Measurements from ENCODE around the gene ZBTB16.

ZBTB16 gene

DNA sequence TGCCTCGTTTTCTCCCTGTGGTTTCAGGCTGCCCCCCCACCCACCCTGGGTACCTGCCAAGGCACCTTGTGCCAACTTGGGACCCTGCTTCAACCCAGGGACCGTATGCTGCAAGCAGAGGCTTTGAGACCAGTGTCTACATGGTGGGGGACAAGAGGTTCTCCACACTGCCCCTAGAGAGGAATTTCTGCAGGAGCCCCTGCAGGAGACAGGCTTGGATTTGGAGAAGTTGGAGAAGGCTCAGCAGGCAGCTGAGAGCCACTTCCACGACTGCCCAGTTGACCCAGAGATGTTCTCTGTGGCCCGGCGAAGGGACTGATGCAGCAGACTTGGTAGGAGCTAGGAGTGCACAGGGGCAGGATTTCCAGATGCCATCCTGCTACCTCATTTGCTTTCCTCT lies 216.6 kb downstream of the ZBTB16 start:
- DNase-seq = no peak
- H3K27me3 Mint-ChIP-seq = peaks cover 66 to 75% of the 10 kb centered on the region in 2 donors
- H3K27ac Mint-ChIP-seq = no peak overlapping the region
- ATAC-seq (replicated peaks) = no peak
- no peaks in the 10 kb centered on the region for H3K36me3 Mint-ChIP-seq (ENCODE audit: insufficient read depth)
- H3K4me1 Mint-ChIP-seq (ENCODE audit: low read depth in 2 of 2) = no peaks in the 10 kb centered on the region
- no peak overlapping the region for H3K4me3 Mint-ChIP-seq
- H3K9me3 Mint-ChIP-seq = no peaks in the 10 kb centered on the region

DNA sequence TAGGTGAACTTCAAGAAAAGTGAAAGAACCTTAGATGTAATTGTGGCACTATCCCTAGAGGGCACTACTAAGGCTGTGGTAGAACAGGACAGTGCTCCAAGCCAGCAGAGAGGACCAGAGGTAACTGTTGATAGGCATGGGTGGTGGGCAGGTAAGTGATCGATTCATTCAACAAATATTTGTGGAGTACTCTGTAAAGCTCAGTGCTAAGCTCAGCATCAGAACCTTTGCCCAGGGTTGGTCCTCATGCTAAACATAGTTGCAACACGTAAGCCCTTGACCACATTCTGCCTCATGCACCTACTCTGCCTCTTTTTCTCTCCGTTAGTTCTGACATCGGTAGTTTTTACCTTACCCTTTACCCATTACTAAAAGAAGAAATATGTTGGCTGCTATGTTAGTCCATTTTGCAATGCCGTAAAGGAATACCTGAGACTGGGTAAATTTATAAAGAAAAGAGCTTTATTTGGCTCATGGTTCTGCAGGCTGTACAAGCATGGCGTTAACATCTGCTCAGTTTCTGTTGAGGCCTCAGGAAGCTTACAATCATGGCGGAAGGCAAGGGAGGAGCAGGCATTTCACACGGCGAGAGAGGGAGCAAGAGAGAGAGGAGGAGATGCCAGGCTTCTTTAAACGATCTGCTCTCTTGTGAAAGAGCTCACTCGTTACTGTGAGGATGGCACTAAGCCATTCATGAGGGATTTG lies 218.3 kb downstream of the ZBTB16 start:
- Mint-ChIP-seq H3K4me1 (ENCODE audit: low read depth in 2 of 2) (no peaks in the 10 kb centered on the region), H3K9me3 (no peaks in the 10 kb centered on the region), H3K36me3 (ENCODE audit: insufficient read depth) (no peaks in the 10 kb centered on the region), H3K4me3 (no peak overlapping the region), H3K27me3 (peaks cover 59 to 63% of the 10 kb centered on the region in 2 donors), H3K27ac (no peak overlapping the region)
- ATAC-seq (replicated peaks) (no peak), DNase-seq (no peak)

DNA sequence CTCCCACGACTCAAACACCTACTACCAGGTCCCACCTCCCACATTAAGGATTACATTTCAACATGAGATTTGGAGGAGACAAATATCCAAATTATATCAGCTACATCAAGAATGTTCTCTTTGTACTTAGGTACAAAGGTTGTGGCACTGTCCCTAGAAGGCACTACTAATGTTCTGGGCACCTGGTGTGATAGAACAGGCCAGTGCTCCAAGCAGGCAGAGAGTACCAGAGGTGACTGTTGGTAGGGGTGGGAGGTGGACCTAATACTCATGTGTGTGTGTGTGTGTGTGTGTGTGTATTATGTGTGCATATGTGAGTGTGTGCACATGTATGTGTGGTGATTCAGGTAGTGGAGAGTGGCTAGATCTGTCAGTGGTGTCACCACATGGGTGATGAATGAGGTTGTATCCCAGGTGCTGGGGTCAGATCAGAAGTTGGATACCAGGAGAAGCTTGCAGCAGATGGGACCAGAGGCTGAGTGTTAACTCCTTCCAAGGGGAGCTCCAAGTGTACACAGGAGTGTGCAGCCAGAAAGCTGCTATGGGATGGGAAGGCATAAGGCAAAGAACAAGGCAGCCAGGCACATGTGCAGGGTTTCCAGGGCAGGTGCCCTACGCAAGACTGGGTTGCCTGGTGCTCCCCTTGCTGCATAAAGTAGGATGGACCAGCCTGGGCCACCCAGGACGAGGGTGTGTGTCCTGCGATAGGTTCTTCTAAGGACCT lies 219.0 kb downstream of the ZBTB16 start:
- DNase-seq (no peak), ATAC-seq (replicated peaks) (no peak)
- Mint-ChIP-seq H3K27ac (no peak overlapping the region), H3K36me3 (ENCODE audit: insufficient read depth) (no peaks in the 10 kb centered on the region), H3K4me1 (ENCODE audit: low read depth in 2 of 2) (no peaks in the 10 kb centered on the region), H3K9me3 (no peaks in the 10 kb centered on the region), H3K27me3 (peaks cover 59 to 61% of the 10 kb centered on the region in 2 donors), H3K4me3 (no peak overlapping the region)

DNA sequence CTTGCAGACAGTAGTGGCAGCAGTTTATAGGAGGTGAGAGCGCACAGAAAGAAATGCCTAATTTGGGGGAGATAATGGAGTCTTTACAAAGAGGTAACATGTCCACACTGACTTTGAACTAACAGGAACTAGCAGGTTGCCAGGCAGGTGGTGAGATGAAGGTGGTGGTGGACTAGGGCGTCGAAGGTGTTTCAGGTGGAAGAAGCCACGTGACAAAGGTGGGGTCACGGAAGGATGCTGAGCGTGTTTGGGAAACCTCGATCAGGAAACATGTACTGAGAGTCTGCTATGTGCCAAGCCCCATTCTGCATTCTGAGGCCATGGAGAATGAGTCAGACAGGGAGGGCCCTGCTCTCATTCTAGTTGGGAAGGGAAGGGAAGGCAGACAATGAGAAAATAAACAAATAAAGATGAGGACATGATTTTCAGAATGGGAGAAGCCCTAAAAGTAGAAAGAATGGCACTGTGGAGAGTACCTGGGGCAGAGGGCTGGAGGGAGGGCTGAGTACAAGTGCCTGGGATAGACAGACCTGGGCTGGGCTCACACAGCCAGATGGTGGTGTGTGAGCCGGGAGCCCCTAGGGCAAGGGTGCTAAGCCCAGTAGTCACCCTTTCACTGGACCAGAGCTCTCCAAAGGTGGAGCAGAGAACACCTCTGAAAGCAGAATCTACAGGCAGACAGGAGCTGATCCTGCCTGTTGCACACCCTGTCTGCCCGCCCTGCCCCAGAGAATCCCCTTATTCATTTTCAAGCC lies 220.5 kb downstream of the ZBTB16 start:
- Mint-ChIP-seq H3K4me1 (ENCODE audit: low read depth in 2 of 2) (no peaks in the 10 kb centered on the region), H3K27me3 (peaks cover 47 to 51% of the 10 kb centered on the region in 2 donors), H3K9me3 (no peaks in the 10 kb centered on the region), H3K27ac (no peak overlapping the region), H3K4me3 (no peak overlapping the region), H3K36me3 (ENCODE audit: insufficient read depth) (no peaks in the 10 kb centered on the region)
- DNase-seq = no peak
- ATAC-seq (replicated peaks) = no peak

DNA sequence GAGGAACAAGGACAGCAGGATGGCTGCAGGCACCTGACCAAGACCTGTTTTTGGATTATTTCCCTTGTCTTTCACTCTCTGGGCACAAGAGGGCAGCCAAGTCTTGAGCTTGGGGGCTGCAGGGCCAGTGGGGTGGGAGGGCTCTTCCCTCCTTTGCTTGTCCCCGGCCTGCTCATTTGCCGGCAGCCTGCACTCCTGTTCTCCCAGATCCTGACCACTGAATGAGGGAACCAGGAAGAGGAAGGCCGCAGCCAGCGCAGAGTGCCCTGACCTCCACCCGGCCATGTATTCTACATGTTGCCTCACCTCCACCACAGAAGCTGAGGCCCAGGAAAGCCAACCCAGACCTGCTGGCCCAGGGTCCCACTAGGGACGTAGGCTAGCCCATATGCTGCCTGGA lies 221.2 kb downstream of the ZBTB16 start:
- Mint-ChIP-seq H3K4me3 (no peak overlapping the region), H3K36me3 (ENCODE audit: insufficient read depth) (no peaks in the 10 kb centered on the region), H3K4me1 (ENCODE audit: low read depth in 2 of 2) (no peaks in the 10 kb centered on the region), H3K27me3 (peaks cover 44 to 46% of the 10 kb centered on the region in 2 donors), H3K27ac (no peak overlapping the region), H3K9me3 (no peaks in the 10 kb centered on the region)
- ATAC-seq (replicated peaks) (no peak), DNase-seq (no peak)

DNA sequence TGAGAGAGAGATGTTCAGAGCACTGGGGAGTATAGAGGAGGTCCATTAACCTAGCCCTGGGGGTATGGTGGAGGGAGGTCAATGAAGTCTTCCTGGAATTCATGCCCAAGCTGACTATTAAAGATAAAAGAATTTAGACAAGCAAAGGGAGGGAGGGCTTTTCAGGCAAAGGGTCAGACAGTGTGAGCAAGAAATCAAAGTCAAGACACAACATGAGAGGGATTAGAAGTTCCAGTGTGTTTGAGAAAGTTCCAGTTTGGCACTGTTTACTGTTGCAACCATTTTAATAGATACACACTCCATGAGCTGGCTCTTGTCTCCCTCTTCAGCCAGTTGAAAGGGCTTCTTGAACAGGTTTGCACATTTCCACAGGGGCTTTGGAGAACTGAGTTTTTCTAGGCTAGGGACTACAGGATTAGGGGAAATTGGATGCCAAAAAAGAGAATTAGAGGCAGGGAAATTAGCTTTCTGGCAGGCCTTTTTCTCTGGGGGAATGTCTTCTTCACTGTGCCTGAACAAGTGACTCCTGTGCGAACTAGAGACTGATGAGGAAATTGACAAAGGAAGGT lies 222.0 kb downstream of the ZBTB16 start:
- Mint-ChIP-seq H3K27ac (no peak overlapping the region), H3K9me3 (no peaks in the 10 kb centered on the region), H3K27me3 (peaks cover 40 to 41% of the 10 kb centered on the region in 2 donors), H3K36me3 (ENCODE audit: insufficient read depth) (no peaks in the 10 kb centered on the region), H3K4me1 (ENCODE audit: low read depth in 2 of 2) (no peaks in the 10 kb centered on the region), H3K4me3 (no peak overlapping the region)
- DNase-seq (no peak), ATAC-seq (replicated peaks) (no peak)

DNA sequence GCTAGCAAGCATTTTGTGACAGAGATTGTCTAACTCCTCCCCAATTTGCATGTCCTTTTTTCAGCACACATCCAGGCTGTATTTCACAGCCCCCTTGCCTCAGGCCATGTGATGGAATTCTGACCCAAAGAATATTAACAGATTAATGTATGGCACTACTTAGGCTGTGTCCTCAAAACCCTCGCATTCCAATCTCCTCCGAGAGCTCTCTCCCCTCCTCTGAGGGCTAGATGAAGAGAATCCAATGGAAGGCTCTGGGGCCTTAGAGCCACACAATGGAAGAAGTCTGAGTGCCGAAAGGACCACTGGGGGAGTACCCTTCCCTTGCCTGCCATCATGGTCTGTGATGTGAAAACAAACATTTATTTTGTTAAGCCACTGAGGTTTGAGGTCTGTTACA lies 223.0 kb downstream of the ZBTB16 start:
- H3K4me3 Mint-ChIP-seq = no peak overlapping the region
- no peaks in the 10 kb centered on the region for H3K36me3 Mint-ChIP-seq (ENCODE audit: insufficient read depth)
- H3K27me3 Mint-ChIP-seq = peaks cover 36 to 37% of the 10 kb centered on the region in 2 donors
- no peaks in the 10 kb centered on the region for H3K4me1 Mint-ChIP-seq (ENCODE audit: low read depth in 2 of 2)
- no peaks in the 10 kb centered on the region for H3K9me3 Mint-ChIP-seq
- no peak overlapping the region for H3K27ac Mint-ChIP-seq
- no peak for ATAC-seq (replicated peaks)
- no peak for DNase-seq

DNA sequence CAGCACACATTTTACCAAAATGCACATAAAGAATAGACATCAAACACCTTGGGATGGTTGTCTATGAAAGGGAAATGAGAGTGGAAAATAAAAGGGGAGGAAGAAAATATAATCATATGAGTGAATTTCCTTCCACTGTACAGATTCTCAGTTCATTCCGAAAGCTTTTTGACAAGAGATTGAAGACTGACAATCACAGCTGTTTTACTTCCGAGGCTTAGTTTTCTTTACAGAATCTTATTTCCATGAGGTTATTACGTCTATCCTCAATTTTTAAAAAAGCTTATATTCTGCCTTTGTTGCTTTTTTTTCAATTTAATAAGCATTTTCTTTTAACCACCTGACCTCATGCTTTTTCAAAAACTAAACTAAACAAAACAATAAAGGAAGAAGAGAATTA lies 223.9 kb downstream of the ZBTB16 start:
- Mint-ChIP-seq H3K4me1 (ENCODE audit: low read depth in 2 of 2) (no peaks in the 10 kb centered on the region), H3K4me3 (no peak overlapping the region), H3K9me3 (no peaks in the 10 kb centered on the region), H3K36me3 (ENCODE audit: insufficient read depth) (no peaks in the 10 kb centered on the region), H3K27me3 (peaks cover 32% of the 10 kb centered on the region in 2 donors), H3K27ac (no peak overlapping the region)
- no peak for ATAC-seq (replicated peaks)
- DNase-seq = no peak

DNA sequence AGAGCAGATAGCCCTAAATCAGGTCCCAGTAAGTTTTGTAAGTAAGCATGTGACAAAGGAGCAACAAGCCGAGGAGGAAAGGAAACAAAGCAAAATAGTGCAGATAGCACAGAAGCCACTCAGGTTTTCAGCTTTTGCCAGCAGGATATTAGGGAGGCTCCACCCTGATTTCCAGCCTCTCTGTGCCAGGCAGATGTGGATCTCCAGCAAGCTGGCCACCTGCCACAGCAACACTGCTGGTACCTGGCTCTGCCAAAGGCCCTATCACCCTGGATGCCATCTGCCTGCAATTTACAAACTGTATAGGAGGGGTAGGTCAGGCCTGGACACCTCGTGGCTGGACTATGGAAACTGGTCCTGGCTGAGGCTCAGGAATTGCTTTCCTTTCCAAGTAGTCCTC lies 224.5 kb downstream of the ZBTB16 start:
- H3K27ac Mint-ChIP-seq = no peak overlapping the region
- peaks cover 26% of the 10 kb centered on the region in 2 donors for H3K27me3 Mint-ChIP-seq
- H3K9me3 Mint-ChIP-seq = no peaks in the 10 kb centered on the region
- DNase-seq = no peak
- H3K4me3 Mint-ChIP-seq = no peak overlapping the region
- ATAC-seq (replicated peaks) = no peak
- no peaks in the 10 kb centered on the region for H3K36me3 Mint-ChIP-seq (ENCODE audit: insufficient read depth)
- H3K4me1 Mint-ChIP-seq (ENCODE audit: low read depth in 2 of 2) = no peaks in the 10 kb centered on the region

DNA sequence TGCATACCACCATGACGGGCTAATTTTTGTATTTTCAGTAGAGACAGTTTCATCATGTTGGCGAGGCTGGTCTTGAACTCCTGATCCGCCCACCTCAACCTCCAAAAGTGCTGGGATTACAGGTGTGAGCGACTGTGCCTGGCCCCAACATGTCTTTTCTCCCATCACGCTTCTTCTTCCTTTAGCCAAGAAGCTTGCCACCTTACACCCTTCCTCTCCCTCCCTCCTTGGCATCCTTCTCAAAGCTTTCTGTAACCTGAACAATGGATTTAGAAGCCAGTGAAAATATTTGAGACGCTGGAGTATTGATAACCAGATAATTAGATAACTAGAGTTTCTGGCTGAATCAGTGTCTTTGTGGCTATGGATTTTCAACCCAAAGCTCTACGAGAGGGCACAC lies 225.4 kb downstream of the ZBTB16 start:
- DNase-seq (no peak), ATAC-seq (replicated peaks) (no peak)
- Mint-ChIP-seq H3K27me3 (peaks cover 17% of the 10 kb centered on the region in 2 donors), H3K36me3 (ENCODE audit: insufficient read depth) (no peaks in the 10 kb centered on the region), H3K9me3 (no peaks in the 10 kb centered on the region), H3K4me3 (no peak overlapping the region), H3K27ac (no peak overlapping the region), H3K4me1 (ENCODE audit: low read depth in 2 of 2) (no peaks in the 10 kb centered on the region)

DNA sequence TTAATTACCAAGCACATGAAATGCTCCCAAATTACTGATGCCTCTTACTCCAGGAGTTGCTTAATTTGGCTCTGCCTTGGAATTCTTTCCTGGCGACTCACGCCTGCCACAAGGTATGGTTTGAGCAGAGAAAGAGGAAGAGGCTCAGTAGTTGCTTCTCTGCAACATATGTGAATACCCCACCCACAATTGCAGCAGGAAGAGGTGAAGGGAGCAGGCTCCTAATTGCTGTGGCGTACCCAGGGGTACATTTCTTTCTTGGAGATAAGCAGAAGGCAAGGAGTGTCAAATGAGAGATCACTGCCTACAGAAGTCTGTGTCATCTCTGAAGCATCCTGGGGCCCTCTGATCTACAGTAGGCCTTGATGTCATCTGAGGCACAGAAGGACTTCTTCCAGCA lies 226.1 kb downstream of the ZBTB16 start:
- ATAC-seq (replicated peaks) = no peak

DNA sequence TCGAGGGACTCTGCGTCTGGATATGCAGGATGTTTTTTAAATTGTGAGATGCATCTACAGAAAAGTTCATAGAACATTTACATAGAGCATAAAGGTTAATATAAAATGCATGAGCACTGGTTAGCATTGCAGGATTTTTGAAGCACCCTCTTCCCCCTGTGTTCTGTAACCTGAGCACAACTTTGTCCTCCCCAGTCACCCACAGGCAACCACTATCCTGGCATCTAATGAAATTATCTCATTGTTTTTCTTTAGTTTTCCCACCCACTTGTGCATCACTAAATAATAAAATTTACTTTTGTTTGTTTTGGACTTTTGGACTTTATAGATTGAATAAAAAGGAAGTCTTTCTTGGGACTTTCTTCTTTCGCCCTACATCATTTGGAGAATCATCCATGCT lies 226.7 kb downstream of the ZBTB16 start:
- Mint-ChIP-seq H3K4me3 (no peak overlapping the region), H3K36me3 (ENCODE audit: insufficient read depth) (no peaks in the 10 kb centered on the region), H3K9me3 (no peaks in the 10 kb centered on the region)

More for the DNA sequence above, 226.1 kb downstream of the ZBTB16 start:
- no peak overlapping the region for H3K27ac Mint-ChIP-seq
- no peaks in the 10 kb centered on the region for H3K9me3 Mint-ChIP-seq
- no peaks in the 10 kb centered on the region for H3K4me1 Mint-ChIP-seq (ENCODE audit: low read depth in 2 of 2)
- peaks cover 10 to 14% of the 10 kb centered on the region in 2 donors for H3K27me3 Mint-ChIP-seq
- no peak overlapping the region for H3K4me3 Mint-ChIP-seq
- no peak for DNase-seq
- H3K36me3 Mint-ChIP-seq (ENCODE audit: insufficient read depth) = no peaks in the 10 kb centered on the region

DNA sequence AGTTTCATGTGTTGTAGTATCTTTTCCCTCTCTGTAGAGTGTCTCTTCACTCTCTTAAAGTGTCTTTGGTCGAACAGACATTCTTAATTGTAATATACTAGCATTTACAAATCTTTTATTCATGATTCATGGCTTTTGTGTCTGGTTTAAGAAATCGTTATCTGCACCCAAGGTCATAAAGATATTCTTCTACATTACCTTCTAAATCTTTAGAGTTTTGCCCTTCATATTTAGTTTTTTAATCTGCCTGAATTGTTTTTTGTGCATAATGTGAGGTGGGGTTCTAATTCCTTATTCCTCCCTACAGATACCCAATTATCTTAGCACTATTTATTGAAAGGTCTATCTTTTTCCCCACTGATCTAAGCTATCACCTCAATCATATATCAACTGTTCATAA lies 227.6 kb downstream of the ZBTB16 start:
- no peak for DNase-seq
- Mint-ChIP-seq H3K27me3 (peaks cover 0 to 12% of the 10 kb centered on the region in 2 donors), H3K36me3 (ENCODE audit: insufficient read depth) (no peaks in the 10 kb centered on the region), H3K27ac (no peak overlapping the region), H3K4me1 (ENCODE audit: low read depth in 2 of 2) (no peaks in the 10 kb centered on the region), H3K4me3 (no peak overlapping the region), H3K9me3 (no peaks in the 10 kb centered on the region)
- ATAC-seq (replicated peaks) = no peak

More for the DNA sequence above, 226.7 kb downstream of the ZBTB16 start:
- Mint-ChIP-seq H3K4me1 (ENCODE audit: low read depth in 2 of 2) (no peaks in the 10 kb centered on the region), H3K27ac (no peak overlapping the region), H3K27me3 (peaks cover 4 to 12% of the 10 kb centered on the region in 2 donors)
- ATAC-seq (replicated peaks) = no peak
- no peak for DNase-seq

All from effector memory CD8-positive, alpha-beta T cell (primary cell).